Measurements from ENCODE around the gene CHEK2.
"Not testable (repeated sequence)": the region's sequence is repeated elsewhere in the genome, so short reads cannot be mapped to it uniquely, and the experiment has no call there.

CHEK2 gene

GRCh38 chr22:28682966-28683365 is 58.7 kb downstream of the CHEK2 start:
- DNase-seq = not testable (repeated sequence)

- DNase-seq = not testable (repeated sequence)
Observed at GRCh38 chr22:28680813-28681490, 60.7 kb downstream of the CHEK2 start.

- DNase-seq = peak; percentile 33
Observed at GRCh38 chr22:28679611-28680287, 61.9 kb downstream of the CHEK2 start, which contains the start of gene TTC28. Gene TTC28, minus strand, starts transcription at chr22:28679840. Its CDS starts 117 bp downstream, at chr22:28679723.

- not testable (repeated sequence) for DNase-seq
Observed at GRCh38 chr22:28678778-28679610, 62.6 kb downstream of the CHEK2 start.

GRCh38 chr22:28678170-28678569 is 63.5 kb downstream of the CHEK2 start:
- not testable (repeated sequence) for DNase-seq

- DNase-seq = no peak
Observed at GRCh38 chr22:28674121-28674563, 67.5 kb downstream of the CHEK2 start.

- DNase-seq = no peak
Observed at GRCh38 chr22:28670756-28671155, 70.9 kb downstream of the CHEK2 start.

- DNase-seq = no peak
Observed at GRCh38 chr22:28670161-28670560, 71.5 kb downstream of the CHEK2 start.

GRCh38 chr22:28669387-28669786 is 72.2 kb downstream of the CHEK2 start:
- DNase-seq = no peak

GRCh38 chr22:28663569-28663942 is 78.1 kb downstream of the CHEK2 start:
- not testable (repeated sequence) for DNase-seq

- no peak for DNase-seq
Observed at GRCh38 chr22:28658448-28658847, 83.2 kb downstream of the CHEK2 start.

- DNase-seq = no peak
Observed at GRCh38 chr22:28656181-28656580, 85.4 kb downstream of the CHEK2 start.

- no peak for DNase-seq
Observed at GRCh38 chr22:28650463-28650862, 91.2 kb downstream of the CHEK2 start.

GRCh38 chr22:28648792-28649191 is 92.8 kb downstream of the CHEK2 start:
- DNase-seq = no peak

GRCh38 chr22:28647216-28647615 is 94.4 kb downstream of the CHEK2 start:
- no peak for DNase-seq

- no peak for DNase-seq
Observed at GRCh38 chr22:28639321-28639720, 102.3 kb downstream of the CHEK2 start.
